Lung (tissue), 12 donors: ENCODE measurements around the gene NOTCH2. TPM values are rescaled to one million over a fixed set of nuclear protein-coding genes. Genes with fewer than 3 reads are reported as not detected.

Experiments
- ATAC-seq: fragments of 200-7000 bp; cut with Tn5 transposase; one replicate; pipeline ENCODE4 v1.9.1; 2020; ENCODE audit warnings: moderate number of reproducible peaks; ENCODE audit not compliant: insufficient read depth, low FRiP score
- DNase-seq, 3 donors: peaks; one replicate each; pipeline ENCODE4 v3.0.0-alpha.2; 2013 to 2017
- H3K27ac ChIP-seq, 2 donors: one replicate each; pipeline ENCODE4 v1.5.1; 2013; ENCODE audit warnings: mild to moderate bottlenecking in 2 of 2, moderate library complexity in 2 of 2, control low read depth in 1 of 2, inconsistent platforms in 1 of 2, low read depth in 1 of 2, low read length in 1 of 2
- H3K27me3 ChIP-seq, 3 donors: one replicate each; pipeline ENCODE4 v1.5.1; 2013; ENCODE audit warnings: low read length in 2 of 3; ENCODE audit not compliant: control insufficient read depth in 3 of 3, insufficient read depth in 3 of 3
- H3K36me3 ChIP-seq, 4 donors: one replicate each; pipeline ENCODE4 v1.5.1; 2013; ENCODE audit warnings: low read length in 4 of 4, mild to moderate bottlenecking in 1 of 4, moderate library complexity in 1 of 4; ENCODE audit not compliant: control insufficient read depth in 4 of 4, insufficient read depth in 4 of 4
- H3K4me1 ChIP-seq, 5 donors: one replicate each; pipeline ENCODE4 v1.5.1; 2013; ENCODE audit warnings: low read length in 5 of 5, mild to moderate bottlenecking in 2 of 5, moderate library complexity in 1 of 5; ENCODE audit not compliant: control insufficient read depth in 5 of 5, insufficient read depth in 5 of 5
- H3K4me3 ChIP-seq: one replicate; pipeline ENCODE4 v1.5.1; 2013; ENCODE audit warnings: mild to moderate bottlenecking, control low read depth, moderate library complexity
- H3K9ac ChIP-seq, 2 donors: one replicate each; pipeline ENCODE4 v1.5.1; 2013; ENCODE audit warnings: low read length in 2 of 2, control low read depth in 1 of 2; ENCODE audit not compliant: insufficient read depth in 1 of 2
- H3K9me3 ChIP-seq, 4 donors: one replicate each; pipeline ENCODE4 v1.5.1; 2013; ENCODE audit warnings: low read length in 3 of 4, mild to moderate bottlenecking in 1 of 4, moderate library complexity in 1 of 4; ENCODE audit not compliant: control insufficient read depth in 4 of 4, insufficient read depth in 3 of 4
- CTCF ChIP-seq: IDR thresholded peaks from 2 replicates; pipeline ENCODE4 v1.5.1; 2012; ENCODE audit warnings: mild to moderate bottlenecking; ENCODE audit errors: control extremely low read depth, extremely low read depth
- WGBS, 2 donors: extraction: QIAGEN DNeasy Blood & Tissue Kit; methylation state at CpG; one replicate each; pipeline ENCODE4 v1.1.7; 2013; 5-methylcytosine and 5-hydroxymethylcytosine counted together
- polyA plus RNA-seq, 2 donors: library from polyadenylated mRNA; stranded (reverse); fragments of 200-250 nt; gene quantifications; one replicate each; pipeline ENCODE4 v1.2.1, GENCODE V29; 2013
- total RNA-seq, 2 donors: library from RNA; depleted of rRNA in 1 of 2; stranded (reverse); fragments of >200 nt in 1 of 2; gene quantifications; one replicate each; pipeline ENCODE4 v1.2.1, GENCODE V29; 2014 to 2021
- donor health status: control.
- donor health status: control.
- donor health status: Bipolar disorder and iron deficiency.
- donor health status: healthy.
- donor health status: DM: yes; HTN: yes; CAD: no.

The NOTCH2 gene
- total and polyA plus RNA-seq, 4 donors, result 6.8 to 179 (median 80.3) TPM

GRCh38 chr1:119943216-119943615 is 126.2 kb downstream of the NOTCH2 start:
- peaks cover 0 to 2% (median 0%) of the 10 kb centered on the region in 5 donors for H3K4me1 ChIP-seq
- WGBS, 2 donors, result 77 to 83% methylated on average over 2 of the region's 2 CpGs
- TF ChIP-seq CTCF, result no peak
- H3K27me3 ChIP-seq, result no peaks in the 10 kb centered on the region
- no peak for ATAC-seq
- H3K4me3 ChIP-seq, result no peak overlapping the region
- H3K9me3 ChIP-seq, result no peaks in the 10 kb centered on the region
- DNase-seq, result no peak
- no peak overlapping the region for H3K9ac ChIP-seq
- H3K27ac ChIP-seq, result no peak overlapping the region
- peaks cover 10 to 27% (median 17%) of the 10 kb centered on the region in 4 donors for H3K36me3 ChIP-seq

DNA sequence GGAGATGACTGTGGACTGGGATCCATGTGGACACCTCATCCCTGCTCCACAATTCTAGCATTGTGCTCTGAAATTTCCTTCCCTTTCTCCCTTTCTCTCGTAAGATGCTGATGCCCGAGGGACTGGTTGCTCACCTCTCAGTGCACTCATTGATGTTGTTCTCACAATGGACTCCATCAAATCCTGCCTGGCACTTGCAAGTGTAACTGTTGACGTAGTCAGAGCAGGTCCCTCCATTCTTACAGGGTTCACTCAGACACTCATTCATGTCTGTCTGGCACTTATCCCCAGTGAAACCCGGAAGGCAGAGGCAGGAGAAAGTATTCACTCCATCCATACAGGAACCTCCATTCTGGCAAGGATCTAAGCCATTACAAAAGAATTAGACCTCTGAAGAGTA is 128.1 kb downstream of the NOTCH2 start:
- Histone ChIP-seq H3K4me1 (peaks cover 0 to 2% (median 0%) of the 10 kb centered on the region in 5 donors), H3K27ac (no peak overlapping the region), H3K36me3 (peaks cover 12 to 38% (median 22%) of the 10 kb centered on the region in 4 donors), H3K9me3 (no peaks in the 10 kb centered on the region), H3K4me3 (no peak overlapping the region), H3K27me3 (no peaks in the 10 kb centered on the region), H3K9ac (no peak overlapping the region)
- TF ChIP-seq CTCF, result no peak
- no peak for DNase-seq
- 92 to 94% methylated on average over 4 of the region's 4 CpGs for WGBS, 2 donors
- no peak for ATAC-seq

GRCh38 chr1:119940697-119941096 is 128.8 kb downstream of the NOTCH2 start:
- no peak overlapping the region for H3K27ac ChIP-seq
- no peak overlapping the region for H3K4me3 ChIP-seq
- DNase-seq (no peak), ATAC-seq (no peak)
- peaks cover 14 to 45% (median 27%) of the 10 kb centered on the region in 4 donors for H3K36me3 ChIP-seq
- no peaks in the 10 kb centered on the region for H3K27me3 ChIP-seq
- H3K9ac ChIP-seq, result no peak overlapping the region
- peaks cover 0 to 7% (median 0%) of the 10 kb centered on the region in 5 donors for H3K4me1 ChIP-seq
- H3K9me3 ChIP-seq, result no peaks in the 10 kb centered on the region
- TF ChIP-seq CTCF, result no peak

GRCh38 chr1:119937198-119937597 is 132.3 kb downstream of the NOTCH2 start:
- Histone ChIP-seq H3K9me3 (peaks cover 0 to 3% (median 3%) of the 10 kb centered on the region in 4 donors), H3K4me1 (peaks cover 0 to 10% (median 0%) of the 10 kb centered on the region in 5 donors), H3K4me3 (no peak overlapping the region), H3K27ac (no peak overlapping the region), H3K27me3 (no peaks in the 10 kb centered on the region), H3K9ac (no peak overlapping the region), H3K36me3 (peaks cover 29 to 75% (median 46%) of the 10 kb centered on the region in 4 donors)
- WGBS, 2 donors, result 96 to 98% methylated on average over 5 of the region's 5 CpGs
- no peak for ATAC-seq
- no peak for DNase-seq
- TF ChIP-seq CTCF, result no peak
